H1 (cell line): ENCODE results near the gene ARPP19. TPM values are rescaled to one million over a fixed set of nuclear protein-coding genes. Genes with fewer than 3 reads are reported as not detected.

ENCODE experiments used
- BRCA1 ChIP-seq: IDR thresholded peaks from 2 replicates; pipeline ENCODE4 v1.6.1; 2012; ENCODE audit warnings: low read depth, low read length, improper control_type of control experiment
- CHD7 ChIP-seq: fragments of 300-600 bp; sonication (generic); IDR thresholded peaks from 2 replicates; pipeline ENCODE4 v1.7.1; 2012; ENCODE audit warnings: low read length, moderate library complexity, mild to moderate bottlenecking, inconsistent platforms; ENCODE audit not compliant: insufficient replicate concordance
- RFX5 ChIP-seq: IDR thresholded peaks from 2 replicates; pipeline ENCODE4 v1.6.1; 2011; ENCODE audit warnings: low read depth, low read length, improper control_type of control experiment, borderline replicate concordance
- SAP30 ChIP-seq: fragments of 300-600 bp; sonication (generic); IDR thresholded peaks from 2 replicates; pipeline ENCODE4 v1.7.1; 2012; ENCODE audit warnings: low read length, moderate library complexity, mild to moderate bottlenecking, inconsistent platforms; ENCODE audit not compliant: insufficient read depth, insufficient replicate concordance
- SIN3A ChIP-seq, 2 experiments: IDR thresholded peaks in 1 of 2; conservative IDR thresholded peaks in 1 of 2; 2 replicates each; pipeline ENCODE4 v1.6.1; 2011 to 2012; ENCODE audit warnings: low read length in 2 of 2, improper control_type of control experiment in 1 of 2, low read depth in 1 of 2, mild to moderate bottlenecking in 1 of 2
- polyA plus RNA-seq, 7 experiments: library from polyadenylated mRNA; depleted of rRNA in 3 of 7; stranded (reverse) in 5 of 7; unstranded in 2 of 7; fragments of >200 nt in 5 of 7; fragments of 200-250 nt in 2 of 7; gene quantifications; 1 replicate in 5 of 7; 2 replicates in 1 of 7; 4 replicates in 1 of 7; pipeline versions ENCODE4 v1.2.1 to v1.2.3, GENCODE V29; 2011 to 2013; ENCODE audit warnings: missing spikeins in 2 of 7, mixed read lengths in 2 of 7
- total RNA-seq: library from RNA; stranded (reverse); fragmentation: NEBNext Ultra II Directional; extraction: Animal tissue kit (Norgen Biotek cat#: 25700); gene quantifications from 2 replicates; pipeline ENCODE4 v1.2.1, GENCODE V29; 2021

Gene ARPP19
- total and polyA plus RNA-seq, 2 of the 8 experiments (the other 6 are each of a cell fraction or from before 2014, with no cell fraction given): 81.9 to 274 TPM

DNA sequence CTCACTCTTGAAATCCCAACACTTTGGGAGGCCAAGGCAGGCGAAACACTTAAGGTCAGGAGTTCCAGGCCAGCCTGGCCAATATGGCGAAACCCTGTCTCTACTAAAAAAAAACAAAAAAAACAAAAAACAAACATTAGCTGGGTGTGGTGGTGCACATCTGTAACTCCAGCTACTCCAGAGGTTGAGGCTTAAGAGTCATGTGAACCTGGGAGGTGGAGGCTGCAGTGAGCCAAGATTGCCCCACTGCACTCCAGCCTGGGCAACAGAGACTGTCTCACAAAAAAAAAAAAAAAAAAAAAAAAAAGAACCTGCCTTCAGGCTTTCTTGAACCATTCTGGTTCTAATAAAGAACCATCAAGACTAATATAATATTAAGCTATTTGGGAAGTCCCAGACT lies 16.5 kb downstream of the ARPP19 start (continued):
- no peak for TF ChIP-seq CHD7
- no peak for TF ChIP-seq SIN3A (conservative IDR thresholded peaks at IDR 0.05 in 1 of 2, IDR thresholded peaks at IDR 0.05 in 1 of 2; ENCODE audit: low read depth in 1 of 2, low read length in 2 of 2)
- TF ChIP-seq RFX5: no peak
- TF ChIP-seq BRCA1: no peak
- TF ChIP-seq SAP30: no peak
